Stimulated activated CD4-positive, alpha-beta T cell treated with anti-CD3 and anti-CD28 coated beads, Interleukin-2, amount 100 ng/mL, for 24 hours (primary cell): ENCODE measurements around the gene PRDX2.

Experiments
- DNase-seq, 2 donors: peaks; one replicate each; pipeline ENCODE4 v3.0.0-alpha.2; 2020

Gene PRDX2

GRCh38 chr19:12751635-12752034 is 50.0 kb downstream of the PRDX2 start, which contains the start of gene BEST2:
TSS of gene BEST2 (plus strand) at chr19:12751791. CDS start at chr19:12752593, 802 bp downstream.
- no peak for DNase-seq

- DNase-seq, result no peak
These were observed 50.7 kb downstream of the PRDX2 start for GRCh38 chr19:12750851-12751250.

- DNase-seq, result no peak
These were observed 51.6 kb downstream of the PRDX2 start for GRCh38 chr19:12749938-12750521.

GRCh38 chr19:12748489-12748888 is 53.1 kb downstream of the PRDX2 start:
- no peak for DNase-seq
